PC-3 (cell line): ENCODE results near the gene FOXN3. TPM values are rescaled to one million over a fixed set of nuclear protein-coding genes. Genes with fewer than 3 reads are reported as not detected.

Source experiments
- ATAC-seq: fragments of 200-7000 bp; cut with Tn5 transposase; 2 replicates; pipeline ENCODE4 v1.9.1; 2020; ENCODE audit warnings: mild to moderate bottlenecking, moderate library complexity
- BruUV-seq: library from RNA; stranded (reverse); fragments of 400-500 nt; replicated peaks from 2 replicates; lab custom pipeline; 2021; lab: Mats Ljungman, UMichigan
- CTCF ChIA-PET: fragments of 300-600 bp; sonication (Branson Sonifier 250); formaldehyde crosslinking; loops from one replicate; lab custom pipeline; 2022; ENCODE audit warnings: antibody characterized with exemption; lab: Charles Lee
- POLR2A ChIA-PET: fragments of 300-600 bp; sonication (Branson Sonifier 250); formaldehyde crosslinking; loops from one replicate; lab custom pipeline; 2022; ENCODE audit warnings: antibody characterized with exemption; ENCODE audit not compliant: unreplicated experiment; lab: Charles Lee
- DNase-seq: peaks from one replicate; pipeline ENCODE4 v3.0.0-alpha.2; 2015
- H2AFZ ChIP-seq: fragments of 300-600 bp; sonication (generic); 2 replicates; pipeline ENCODE4 v1.6.0; 2016; ENCODE audit warnings: antibody characterized with exemption, low read length
- H3F3A ChIP-seq: fragments of 300-600 bp; sonication (generic); one replicate; pipeline ENCODE4 v1.6.0; 2017; ENCODE audit warnings: antibody characterized with exemption, low read length, control low read depth, mild to moderate bottlenecking; ENCODE audit not compliant: unreplicated experiment
- H3K27ac ChIP-seq: fragments of 300-600 bp; sonication (generic); 2 replicates; pipeline ENCODE4 v1.5.1; 2016; ENCODE audit warnings: mild to moderate bottlenecking, low read length
- H3K27me3 ChIP-seq: fragments of 300-600 bp; sonication (generic); 2 replicates; pipeline ENCODE4 v1.6.1; 2016; ENCODE audit warnings: low read length, mixed read lengths
- H3K36me3 ChIP-seq: fragments of 300-600 bp; sonication (generic); 2 replicates; pipeline ENCODE4 v1.6.1; 2016; ENCODE audit warnings: low read depth, mixed run types, low read length, mixed read lengths
- H3K4me1 ChIP-seq: fragments of 300-600 bp; sonication (generic); 2 replicates; pipeline ENCODE4 v1.5.1; 2016; ENCODE audit warnings: low read length; ENCODE audit not compliant: insufficient read depth
- H3K4me2 ChIP-seq: fragments of 300-600 bp; sonication (generic); 2 replicates; pipeline ENCODE4 v1.6.0; 2016; ENCODE audit warnings: low read length
- H3K4me3 ChIP-seq: fragments of 300-600 bp; sonication (generic); 2 replicates; pipeline ENCODE4 v1.5.1; 2016; ENCODE audit warnings: mild to moderate bottlenecking, low read length, mixed read lengths
- H3K79me2 ChIP-seq: fragments of 300-600 bp; sonication (generic); 2 replicates; pipeline ENCODE4 v1.6.1; 2017; ENCODE audit warnings: low read length, mixed read lengths
- H3K9ac ChIP-seq: fragments of 300-600 bp; sonication (generic); 2 replicates; pipeline ENCODE4 v1.6.0; 2016; ENCODE audit warnings: mild to moderate bottlenecking, low read length
- H3K9me2 ChIP-seq: fragments of 300-600 bp; sonication (generic); replicated peaks from 2 replicates; pipeline ENCODE4 v1.6.1; 2016; ENCODE audit warnings: mixed run types, low read length, mixed read lengths
- H3K9me3 ChIP-seq: fragments of 300-600 bp; sonication (generic); 2 replicates; pipeline ENCODE4 v1.6.1; 2016; ENCODE audit warnings: low read length, mixed read lengths
- H4K20me1 ChIP-seq: fragments of 300-600 bp; sonication (generic); 2 replicates; pipeline ENCODE4 v1.6.1; 2016; ENCODE audit warnings: low read length, mixed read lengths
- EZH2 ChIP-seq: fragments of 300-600 bp; sonication (generic); IDR thresholded peaks from one replicate; pipeline ENCODE4 v1.6.1; 2017; ENCODE audit warnings: antibody characterized with exemption, mild to moderate bottlenecking, low read length; ENCODE audit not compliant: unreplicated experiment
- EZH2phosphoT487 ChIP-seq: fragments of 300-600 bp; sonication (generic); IDR thresholded peaks from 2 replicates; pipeline ENCODE4 v1.6.1; 2018; ENCODE audit warnings: mild to moderate bottlenecking, antibody characterized with exemption, low read length, borderline replicate concordance
- intact Hi-C: fragments of 100-400 bp; cut with micrococcal nuclease; formaldehyde crosslinking; loops from 2 replicates; pipeline ENCODE4 v1.9.0; 2023
- total RNA-seq: library from RNA; depleted of rRNA; stranded (reverse); fragments of >200 nt; gene quantifications from 2 replicates; pipeline ENCODE4 v1.2.3, GENCODE V29; 2014
- TF ChIP-seq, protein P1 (sequence below): fragments of 300-600 bp; sonication (generic); conservative IDR thresholded peaks from 2 replicates; pipeline ENCODE4 v1.5.1; 2017; ENCODE audit warnings: antibody characterized with exemption, low read depth, mild to moderate bottlenecking, low read length

FOXN3 gene
- total RNA-seq, 1 experiment from 2014 or later: 13.3 TPM

DNA sequence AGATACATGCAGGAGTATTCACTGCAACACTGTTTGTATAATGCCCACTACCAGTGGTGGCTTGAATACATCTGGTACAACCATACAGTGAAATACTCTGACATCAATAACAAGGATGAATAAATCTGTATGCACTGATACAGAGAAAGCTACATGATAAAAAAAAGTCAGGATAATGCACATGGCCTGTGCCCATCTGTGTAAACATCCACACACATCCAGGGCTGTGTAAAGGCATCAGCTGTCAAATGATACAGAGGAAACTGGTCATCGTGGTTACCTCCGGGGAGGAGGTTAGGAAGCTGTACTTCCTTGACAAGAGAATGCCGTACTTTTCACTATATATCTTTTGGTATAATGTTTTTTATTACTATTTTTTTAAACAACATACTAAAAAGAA is 176.6 kb downstream of the FOXN3 start:
- no TSS peak for BruUV-seq
- H3K27me3 ChIP-seq: no peaks in the 10 kb centered on the region
- peaks cover 4% of the 10 kb centered on the region; the same call in 1 of the 2 replicates for H3K4me1 ChIP-seq
- no peaks in the 10 kb centered on the region for H3K36me3 ChIP-seq
- no peak overlapping the region for H3K4me2 ChIP-seq
- ChIA-PET CTCF (interaction anchor here (0.6 kb wide), 2 partner anchors 204 to 673 kb away, joined by 3 read pairs; no protein-coding TSS in a partner anchor), POLR2A (no interaction called here)
- H3K4me3 ChIP-seq: no peak overlapping the region
- H3K27ac ChIP-seq: no peak overlapping the region
- no peaks in the 10 kb centered on the region for H3K79me2 ChIP-seq
- intact Hi-C loops: no loop called here
- DNase-seq (peak; percentile 30), ATAC-seq (peak; percentile 74)
- H3K9me3 ChIP-seq: no peaks in the 10 kb centered on the region
- no peaks in the 10 kb centered on the region for H4K20me1 ChIP-seq
- no peak overlapping the region for H2AFZ ChIP-seq
- TF ChIP-seq EZH2: no peak
- no peak for TF ChIP-seq EZH2phosphoT487
- TF ChIP-seq, protein P1, sequence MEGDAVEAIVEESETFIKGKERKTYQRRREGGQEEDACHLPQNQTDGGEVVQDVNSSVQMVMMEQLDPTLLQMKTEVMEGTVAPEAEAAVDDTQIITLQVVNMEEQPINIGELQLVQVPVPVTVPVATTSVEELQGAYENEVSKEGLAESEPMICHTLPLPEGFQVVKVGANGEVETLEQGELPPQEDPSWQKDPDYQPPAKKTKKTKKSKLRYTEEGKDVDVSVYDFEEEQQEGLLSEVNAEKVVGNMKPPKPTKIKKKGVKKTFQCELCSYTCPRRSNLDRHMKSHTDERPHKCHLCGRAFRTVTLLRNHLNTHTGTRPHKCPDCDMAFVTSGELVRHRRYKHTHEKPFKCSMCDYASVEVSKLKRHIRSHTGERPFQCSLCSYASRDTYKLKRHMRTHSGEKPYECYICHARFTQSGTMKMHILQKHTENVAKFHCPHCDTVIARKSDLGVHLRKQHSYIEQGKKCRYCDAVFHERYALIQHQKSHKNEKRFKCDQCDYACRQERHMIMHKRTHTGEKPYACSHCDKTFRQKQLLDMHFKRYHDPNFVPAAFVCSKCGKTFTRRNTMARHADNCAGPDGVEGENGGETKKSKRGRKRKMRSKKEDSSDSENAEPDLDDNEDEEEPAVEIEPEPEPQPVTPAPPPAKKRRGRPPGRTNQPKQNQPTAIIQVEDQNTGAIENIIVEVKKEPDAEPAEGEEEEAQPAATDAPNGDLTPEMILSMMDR: no peak
- H3K9me2 ChIP-seq: no peaks in the 10 kb centered on the region
- no peak overlapping the region for H3K9ac ChIP-seq
- H3F3A ChIP-seq: no peaks in the 10 kb centered on the region

DNA sequence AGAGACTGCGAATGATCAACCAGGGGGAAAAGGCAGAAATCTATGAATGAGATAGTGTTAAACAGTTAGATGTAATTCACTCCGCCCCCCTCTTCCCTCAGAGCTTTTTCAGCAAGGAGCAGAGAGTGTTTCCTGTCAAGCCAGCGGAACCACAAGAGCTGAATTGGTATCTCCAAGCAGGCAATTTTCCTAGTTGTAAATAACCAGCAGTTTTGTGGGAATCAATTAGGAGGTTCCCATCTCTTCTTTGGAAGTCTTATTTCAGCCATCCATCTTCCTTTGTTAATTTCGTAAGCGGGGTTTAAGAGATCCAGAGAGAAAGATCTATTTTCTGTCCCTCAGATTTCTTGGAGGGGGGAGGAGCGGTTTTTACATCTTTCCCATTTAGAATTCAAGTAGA is 178.0 kb downstream of the FOXN3 start:
- intact Hi-C loops: no loop called here
- no peak for DNase-seq
- H2AFZ ChIP-seq: no peak overlapping the region
- H3F3A ChIP-seq: no peaks in the 10 kb centered on the region
- H3K36me3 ChIP-seq: no peaks in the 10 kb centered on the region
- ChIA-PET CTCF (interaction anchor here (0.5 to 0.6 kb wide), 2 partner anchors 61 to 242 kb away, joined by 4 to 6 read pairs; no protein-coding TSS in a partner anchor), POLR2A (no interaction called here)
- H4K20me1 ChIP-seq: no peaks in the 10 kb centered on the region
- no peaks in the 10 kb centered on the region for H3K9me3 ChIP-seq
- H3K9me2 ChIP-seq: no peaks in the 10 kb centered on the region
- ATAC-seq: no peak
- H3K27me3 ChIP-seq: no peaks in the 10 kb centered on the region
- no peaks in the 10 kb centered on the region for H3K79me2 ChIP-seq
- H3K4me1 ChIP-seq: peaks cover 4% of the 10 kb centered on the region; the same call in 1 of the 2 replicates
- H3K4me2 ChIP-seq: no peak overlapping the region
- no peak overlapping the region for H3K9ac ChIP-seq
- BruUV-seq: no TSS peak
- no peak overlapping the region for H3K27ac ChIP-seq
- no peak overlapping the region for H3K4me3 ChIP-seq
- TF ChIP-seq, protein P1: no peak
- TF ChIP-seq EZH2phosphoT487 (no peak), EZH2 (no peak)

DNA sequence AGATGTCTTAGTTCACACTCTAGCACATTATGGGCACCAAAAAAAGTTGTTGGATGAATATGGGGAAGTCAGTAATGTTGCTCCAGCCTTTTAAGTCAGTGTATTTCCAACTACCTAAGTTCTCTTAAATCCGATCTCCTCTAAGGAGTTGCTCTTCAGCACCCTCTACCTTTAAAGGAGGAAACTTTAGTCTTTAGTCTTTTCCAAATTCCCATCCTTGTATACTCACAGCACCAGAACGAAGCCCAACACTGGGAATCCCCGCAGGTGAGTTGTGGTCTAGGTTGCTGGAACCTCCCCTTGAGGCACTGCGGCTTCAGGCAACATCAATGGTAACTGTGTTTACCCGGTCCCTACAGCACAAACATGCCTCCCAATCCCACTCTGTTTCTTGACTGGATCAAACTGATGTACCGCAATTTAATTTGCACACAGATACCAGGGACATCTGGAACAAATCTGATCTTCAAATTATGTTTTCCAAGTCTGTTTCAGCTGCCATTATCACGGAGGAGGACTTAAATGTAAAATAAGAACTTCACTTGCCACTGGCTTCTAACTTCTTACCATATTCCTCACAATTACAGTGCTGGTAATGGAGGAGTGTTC is 179.0 kb downstream of the FOXN3 start:
- no peaks in the 10 kb centered on the region for H3F3A ChIP-seq
- H2AFZ ChIP-seq: no peak overlapping the region
- H3K27ac ChIP-seq: no peak overlapping the region
- H3K36me3 ChIP-seq: no peaks in the 10 kb centered on the region
- H3K9ac ChIP-seq: no peak overlapping the region
- BruUV-seq: no TSS peak
- H3K4me1 ChIP-seq: peaks cover 4% of the 10 kb centered on the region; the same call in 1 of the 2 replicates
- TF ChIP-seq EZH2phosphoT487: no peak
- TF ChIP-seq, protein P1: peak; percentile 65
- TF ChIP-seq EZH2: no peak
- no peaks in the 10 kb centered on the region for H4K20me1 ChIP-seq
- H3K9me2 ChIP-seq: no peaks in the 10 kb centered on the region
- ChIA-PET POLR2A (no interaction called here), CTCF (interaction anchor here (0.7 kb wide), 1 partner anchor 100 kb away, joined by 3 read pairs; no protein-coding TSS in a partner anchor)
- H3K79me2 ChIP-seq: no peaks in the 10 kb centered on the region
- H3K27me3 ChIP-seq: no peaks in the 10 kb centered on the region
- H3K9me3 ChIP-seq: no peaks in the 10 kb centered on the region
- no peak overlapping the region for H3K4me3 ChIP-seq
- peak; percentile 52 for DNase-seq
- ATAC-seq: peak; percentile 72
- intact Hi-C loops: loop anchor here (1.0 kb wide), 1 partner anchor 198 kb away; no protein-coding TSS in a partner anchor
- H3K4me2 ChIP-seq: no peak overlapping the region
